NCI-H2227 treated with DMSO at 0.1 percent for 48 hours (cell line): ENCODE data around the gene DOCK10.

ENCODE experiments used
- DNase-seq: peaks from one replicate; lab custom pipeline; 2025; lab: John Stamatoyannopoulos, UW

DOCK10 gene

GRCh38 chr2:224774735-224775134 lies 267.5 kb downstream of the DOCK10 start:
- DNase-seq = no peak

GRCh38 chr2:224772494-224772893 lies 269.8 kb downstream of the DOCK10 start:
- no peak for DNase-seq

- DNase-seq = no peak
Measured at GRCh38 chr2:224769489-224769888, 272.8 kb downstream of the DOCK10 start.

GRCh38 chr2:224764565-224765236 lies 277.6 kb downstream of the DOCK10 start:
- DNase-seq = no peak

GRCh38 chr2:224757934-224758548 lies 284.2 kb downstream of the DOCK10 start:
- DNase-seq = no peak

GRCh38 chr2:224753743-224754540 lies 288.3 kb downstream of the DOCK10 start:
- no peak for DNase-seq

- no peak for DNase-seq
Measured at GRCh38 chr2:224751996-224752698, 290.1 kb downstream of the DOCK10 start.

- DNase-seq = no peak
Measured at GRCh38 chr2:224749136-224749535, 293.1 kb downstream of the DOCK10 start.

GRCh38 chr2:224747765-224748164 lies 294.5 kb downstream of the DOCK10 start:
- no peak for DNase-seq

GRCh38 chr2:224736227-224736626 lies 306.0 kb downstream of the DOCK10 start:
- DNase-seq = no peak

GRCh38 chr2:224734949-224735348 lies 307.3 kb downstream of the DOCK10 start:
- DNase-seq = no peak

GRCh38 chr2:224731665-224732064 lies 310.6 kb downstream of the DOCK10 start:
- no peak for DNase-seq

- no peak for DNase-seq
Measured at GRCh38 chr2:224729435-224729834, 312.8 kb downstream of the DOCK10 start.

GRCh38 chr2:224724331-224724730 lies 317.9 kb downstream of the DOCK10 start:
- no peak for DNase-seq

GRCh38 chr2:224723586-224724217 lies 318.6 kb downstream of the DOCK10 start:
- no peak for DNase-seq

GRCh38 chr2:224722770-224723169 lies 319.5 kb downstream of the DOCK10 start:
- DNase-seq = no peak

- DNase-seq = no peak
Measured at GRCh38 chr2:224722250-224722649, 320.0 kb downstream of the DOCK10 start.

GRCh38 chr2:224716921-224717320 lies 325.3 kb downstream of the DOCK10 start:
- no peak for DNase-seq

GRCh38 chr2:224716201-224716600 lies 326.1 kb downstream of the DOCK10 start, which contains the start of gene CCDC195:
Gene CCDC195 (minus strand): TSS chr2:224716365. CDS start chr2:224716365, 0 bp downstream.
- no peak for DNase-seq
